Germinal center (tissue), 1 donor: ENCODE results near the gene NPTN.

Experiments
- DNase-seq: peaks from one replicate; pipeline ENCODE4 v3.0.0; 2012; ENCODE audit warnings: mixed read lengths, low spot score

NPTN gene

GRCh38 chr15:73631915-73632669 lies 1.1 kb downstream of the NPTN start:
- DNase-seq: peak; percentile 25

GRCh38 chr15:73630921-73631362 lies 2.2 kb downstream of the NPTN start:
- no peak for DNase-seq

- DNase-seq: no peak
Observed at GRCh38 chr15:73629798-73630429, 3.3 kb downstream of the NPTN start.

- DNase-seq: no peak
Observed at GRCh38 chr15:73628976-73629797, 4.0 kb downstream of the NPTN start.

GRCh38 chr15:73628102-73628501 lies 5.1 kb downstream of the NPTN start:
- no peak for DNase-seq

GRCh38 chr15:73626072-73626471 lies 7.1 kb downstream of the NPTN start:
- DNase-seq: no peak

- DNase-seq: no peak
Observed at GRCh38 chr15:73624530-73624929, 8.7 kb downstream of the NPTN start.

- DNase-seq: no peak
Observed at GRCh38 chr15:73621286-73621826, 11.8 kb downstream of the NPTN start.

GRCh38 chr15:73620078-73620477 lies 13.1 kb downstream of the NPTN start:
- no peak for DNase-seq

- DNase-seq: no peak
Observed at GRCh38 chr15:73617913-73618312, 15.3 kb downstream of the NPTN start.

- no peak for DNase-seq
Observed at GRCh38 chr15:73617301-73617831, 15.8 kb downstream of the NPTN start.

GRCh38 chr15:73608941-73609340 lies 24.2 kb downstream of the NPTN start:
- DNase-seq: no peak

GRCh38 chr15:73608475-73608874 lies 24.7 kb downstream of the NPTN start:
- DNase-seq: no peak

GRCh38 chr15:73607843-73608242 lies 25.3 kb downstream of the NPTN start:
- no peak for DNase-seq

- DNase-seq: no peak
Observed at GRCh38 chr15:73607405-73607804, 25.8 kb downstream of the NPTN start.

- DNase-seq: no peak
Observed at GRCh38 chr15:73605759-73606436, 27.3 kb downstream of the NPTN start.

GRCh38 chr15:73604477-73604876 lies 28.7 kb downstream of the NPTN start:
- DNase-seq: no peak

GRCh38 chr15:73602992-73603391 lies 30.2 kb downstream of the NPTN start:
- DNase-seq: no peak

- no peak for DNase-seq
Observed at GRCh38 chr15:73602446-73602843, 30.7 kb downstream of the NPTN start.

- DNase-seq: no peak
Observed at GRCh38 chr15:73601451-73602445, 31.4 kb downstream of the NPTN start.
